PFSK-1 (cell line): ENCODE measurements around the gene MCTS1.

Source experiments
- FOXP2 ChIP-seq: optimal IDR thresholded peaks from 2 replicates; pipeline ENCODE3; 2011; ENCODE audit warnings: borderline replicate concordance, control low read depth, inconsistent platforms; ENCODE audit not compliant: insufficient read depth; ENCODE audit errors: extremely low read length, extremely low read depth
- POLR2AphosphoS5 ChIP-seq: IDR thresholded peaks from 2 replicates; pipeline ENCODE4 v1.6.1; 2012; ENCODE audit warnings: low read depth, mild to moderate bottlenecking, control low read depth, low read length, moderate library complexity
- SIN3A ChIP-seq: IDR thresholded peaks from 2 replicates; pipeline ENCODE4 v1.6.1; 2012; ENCODE audit warnings: mild to moderate bottlenecking, low read length, moderate library complexity, borderline replicate concordance; ENCODE audit not compliant: insufficient read depth
- TAF1 ChIP-seq: IDR thresholded peaks from 2 replicates; pipeline ENCODE4 v1.6.1; 2012; ENCODE audit warnings: low read length, control low read depth, borderline replicate concordance; ENCODE audit not compliant: insufficient read depth
- TF ChIP-seq, protein P1 (sequence below), 2 experiments: IDR thresholded peaks; 2 replicates each; pipeline versions ENCODE4 v1.6.1 to v1.8.0; 2011 to 2012; ENCODE audit warnings: low read depth in 2 of 2, low read length in 2 of 2, control low read depth in 1 of 2, inconsistent platforms in 1 of 2, mild to moderate bottlenecking in 1 of 2, moderate library complexity in 1 of 2; ENCODE audit not compliant: insufficient read depth in 1 of 2

The MCTS1 gene

DNA sequence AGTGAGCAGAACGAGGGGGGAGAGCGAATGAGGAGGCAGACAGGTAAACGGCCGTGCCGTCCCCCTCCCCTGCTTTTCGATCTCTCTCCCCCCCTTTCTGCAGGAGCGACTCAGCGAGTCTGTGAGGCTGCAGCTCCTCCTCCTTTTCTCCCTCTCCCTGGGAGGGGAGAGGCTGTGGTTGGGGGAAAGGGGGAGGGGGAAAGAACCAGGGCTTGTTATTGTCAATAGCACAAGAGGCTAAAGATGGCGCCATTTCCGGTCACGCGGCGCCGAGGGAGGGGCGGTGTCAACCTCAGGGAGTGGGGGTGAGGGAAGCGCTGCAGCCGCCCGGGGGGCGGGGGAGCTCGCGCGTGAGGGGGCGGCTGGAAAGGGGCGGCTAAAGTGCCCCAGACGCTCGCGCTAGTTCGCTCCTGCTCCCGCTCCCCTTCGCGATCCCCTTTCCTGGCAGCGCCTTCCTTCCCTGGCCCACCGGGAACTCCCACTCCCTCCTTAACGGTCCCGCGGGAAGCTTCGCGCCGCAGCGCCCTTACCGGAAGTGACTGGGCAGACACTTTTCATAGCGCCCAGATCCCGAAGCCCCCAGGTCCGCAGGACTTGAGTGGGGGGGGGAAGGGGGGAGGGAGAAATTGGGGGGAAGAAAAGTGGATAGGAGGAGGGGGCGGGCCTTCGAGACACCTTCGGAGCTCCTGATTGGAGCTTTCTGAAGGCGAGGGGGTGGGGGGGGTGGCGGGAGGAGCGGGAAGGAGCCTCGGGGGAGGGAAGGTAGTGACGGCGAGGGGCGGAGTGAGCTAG, 42.9 kb upstream of the MCTS1 start, which contains the start of gene CUL4B:
TSS of gene CUL4B (minus strand) at position 121 of the 792 bp plus-strand sequence. CDS start 324 bp downstream, outside the sequence.
- TF ChIP-seq POLR2AphosphoS5 = peak; percentile 72; the same call in 1 of the 2 replicates
- peak; percentile 69; the same call in 1 of the 2 replicates for TF ChIP-seq TAF1
- peak; percentile 78; the same call in 1 of the 2 replicates for TF ChIP-seq SIN3A
- no peak for TF ChIP-seq FOXP2
- TF ChIP-seq, protein P1, sequence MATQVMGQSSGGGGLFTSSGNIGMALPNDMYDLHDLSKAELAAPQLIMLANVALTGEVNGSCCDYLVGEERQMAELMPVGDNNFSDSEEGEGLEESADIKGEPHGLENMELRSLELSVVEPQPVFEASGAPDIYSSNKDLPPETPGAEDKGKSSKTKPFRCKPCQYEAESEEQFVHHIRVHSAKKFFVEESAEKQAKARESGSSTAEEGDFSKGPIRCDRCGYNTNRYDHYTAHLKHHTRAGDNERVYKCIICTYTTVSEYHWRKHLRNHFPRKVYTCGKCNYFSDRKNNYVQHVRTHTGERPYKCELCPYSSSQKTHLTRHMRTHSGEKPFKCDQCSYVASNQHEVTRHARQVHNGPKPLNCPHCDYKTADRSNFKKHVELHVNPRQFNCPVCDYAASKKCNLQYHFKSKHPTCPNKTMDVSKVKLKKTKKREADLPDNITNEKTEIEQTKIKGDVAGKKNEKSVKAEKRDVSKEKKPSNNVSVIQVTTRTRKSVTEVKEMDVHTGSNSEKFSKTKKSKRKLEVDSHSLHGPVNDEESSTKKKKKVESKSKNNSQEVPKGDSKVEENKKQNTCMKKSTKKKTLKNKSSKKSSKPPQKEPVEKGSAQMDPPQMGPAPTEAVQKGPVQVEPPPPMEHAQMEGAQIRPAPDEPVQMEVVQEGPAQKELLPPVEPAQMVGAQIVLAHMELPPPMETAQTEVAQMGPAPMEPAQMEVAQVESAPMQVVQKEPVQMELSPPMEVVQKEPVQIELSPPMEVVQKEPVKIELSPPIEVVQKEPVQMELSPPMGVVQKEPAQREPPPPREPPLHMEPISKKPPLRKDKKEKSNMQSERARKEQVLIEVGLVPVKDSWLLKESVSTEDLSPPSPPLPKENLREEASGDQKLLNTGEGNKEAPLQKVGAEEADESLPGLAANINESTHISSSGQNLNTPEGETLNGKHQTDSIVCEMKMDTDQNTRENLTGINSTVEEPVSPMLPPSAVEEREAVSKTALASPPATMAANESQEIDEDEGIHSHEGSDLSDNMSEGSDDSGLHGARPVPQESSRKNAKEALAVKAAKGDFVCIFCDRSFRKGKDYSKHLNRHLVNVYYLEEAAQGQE (IDR thresholded peaks at IDR 0.05; ENCODE audit: insufficient read depth in 1 of 2, low read depth in 2 of 2, low read length in 2 of 2) = no peak

GRCh38 chrX:120561634-120562568, 42.0 kb upstream of the MCTS1 start:
- TF ChIP-seq SIN3A (no peak), POLR2AphosphoS5 (no peak; the same call in none of the 2 replicates), FOXP2 (no peak), TAF1 (no peak)
- TF ChIP-seq, protein P1 (IDR thresholded peaks at IDR 0.05; ENCODE audit: insufficient read depth in 1 of 2, low read depth in 2 of 2, low read length in 2 of 2) = no peak

DNA sequence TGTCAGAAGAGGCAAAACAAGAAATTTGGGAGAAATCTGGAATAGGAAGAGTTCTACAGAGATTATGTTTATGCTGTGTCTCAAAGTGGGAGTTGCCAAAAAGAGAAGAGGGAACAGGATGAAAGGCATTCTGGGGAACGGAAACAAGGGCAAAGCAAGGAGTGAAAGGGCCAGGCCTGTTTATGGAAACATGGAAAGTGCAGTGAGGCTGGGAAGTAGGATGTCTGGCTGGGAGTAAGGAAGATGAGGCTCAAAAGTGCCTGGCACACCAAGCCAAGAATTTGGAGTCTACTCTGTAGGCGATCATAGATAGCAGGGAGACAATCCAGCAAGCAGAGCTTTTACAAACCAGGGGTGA, 41.4 kb upstream of the MCTS1 start:
- TF ChIP-seq, protein P1 (IDR thresholded peaks at IDR 0.05; ENCODE audit: insufficient read depth in 1 of 2, low read depth in 2 of 2, low read length in 2 of 2) = no peak
- TF ChIP-seq TAF1 (no peak), FOXP2 (no peak), SIN3A (no peak), POLR2AphosphoS5 (no peak)

DNA sequence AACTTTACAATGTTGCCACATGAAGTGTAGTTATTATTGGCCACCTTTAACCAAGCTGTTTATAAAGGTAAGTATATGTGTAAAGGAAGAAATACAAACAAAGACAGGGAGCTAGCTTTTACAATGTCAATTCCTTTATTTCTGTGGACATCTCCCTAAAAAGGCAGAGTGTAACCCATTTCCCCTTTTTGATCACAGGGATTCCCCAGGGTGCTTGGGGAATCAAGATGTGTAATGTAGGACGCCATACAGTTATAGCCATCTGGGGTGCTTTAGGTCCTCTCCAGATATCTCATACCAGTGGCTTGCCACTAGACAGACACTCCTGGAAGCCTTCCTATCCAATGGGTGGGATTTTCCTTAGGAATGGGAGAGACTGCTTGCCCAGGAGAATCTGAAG, 39.0 kb upstream of the MCTS1 start:
- no peak for TF ChIP-seq POLR2AphosphoS5
- no peak for TF ChIP-seq SIN3A
- no peak for TF ChIP-seq TAF1
- TF ChIP-seq, protein P1 (IDR thresholded peaks at IDR 0.05; ENCODE audit: insufficient read depth in 1 of 2, low read depth in 2 of 2, low read length in 2 of 2) = no peak
- TF ChIP-seq FOXP2 = no peak
